ENCODE data around the gene GPRIN1. TPM values are rescaled to one million over a fixed set of nuclear protein-coding genes. Genes with fewer than 3 reads are reported as not detected.

GPRIN1 gene
- total RNA-seq, 1 experiment from 2014 or later = 8.5 TPM

DNA sequence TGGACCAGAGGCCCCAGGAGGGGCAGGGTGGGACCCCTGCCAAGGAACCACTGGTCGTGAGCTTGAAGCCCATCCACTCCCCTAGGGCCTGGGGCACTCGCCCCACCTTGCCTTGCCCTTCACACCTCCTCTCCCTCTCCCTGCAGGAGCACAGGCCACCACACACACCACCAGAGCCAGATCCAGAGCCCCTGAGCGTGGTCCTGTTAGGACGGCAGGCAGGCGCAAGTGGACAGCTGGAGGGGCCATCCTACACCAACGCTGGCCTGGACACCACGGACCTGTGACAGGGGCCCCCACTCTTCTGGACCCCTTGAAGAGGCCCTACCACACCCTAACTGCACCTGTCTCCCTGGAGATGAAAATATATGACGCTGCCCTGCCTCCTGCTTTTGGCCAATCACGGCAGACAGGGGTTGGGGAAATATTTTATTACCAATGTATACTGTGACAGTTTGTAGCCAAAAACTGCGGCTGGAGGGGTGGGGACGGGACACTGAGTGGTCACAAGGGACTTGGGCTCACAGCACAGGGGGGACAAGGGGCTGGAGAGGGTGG, 14.5 kb downstream of the GPRIN1 start:
- Mint-ChIP-seq H3K27me3 (ENCODE audit: low read depth) (peaks cover 36% of the 10 kb centered on the region), H3K9me3 (no peaks in the 10 kb centered on the region), H3K36me3 (peaks cover 6% of the 10 kb centered on the region), H3K27ac (no peak overlapping the region), H3K4me3 (no peak overlapping the region), H3K4me1 (0 out of 2 replicates have a peak, but pooled peaks cover 4% of the 10 kb centered on the region)
- TF ChIP-seq, protein P1, sequence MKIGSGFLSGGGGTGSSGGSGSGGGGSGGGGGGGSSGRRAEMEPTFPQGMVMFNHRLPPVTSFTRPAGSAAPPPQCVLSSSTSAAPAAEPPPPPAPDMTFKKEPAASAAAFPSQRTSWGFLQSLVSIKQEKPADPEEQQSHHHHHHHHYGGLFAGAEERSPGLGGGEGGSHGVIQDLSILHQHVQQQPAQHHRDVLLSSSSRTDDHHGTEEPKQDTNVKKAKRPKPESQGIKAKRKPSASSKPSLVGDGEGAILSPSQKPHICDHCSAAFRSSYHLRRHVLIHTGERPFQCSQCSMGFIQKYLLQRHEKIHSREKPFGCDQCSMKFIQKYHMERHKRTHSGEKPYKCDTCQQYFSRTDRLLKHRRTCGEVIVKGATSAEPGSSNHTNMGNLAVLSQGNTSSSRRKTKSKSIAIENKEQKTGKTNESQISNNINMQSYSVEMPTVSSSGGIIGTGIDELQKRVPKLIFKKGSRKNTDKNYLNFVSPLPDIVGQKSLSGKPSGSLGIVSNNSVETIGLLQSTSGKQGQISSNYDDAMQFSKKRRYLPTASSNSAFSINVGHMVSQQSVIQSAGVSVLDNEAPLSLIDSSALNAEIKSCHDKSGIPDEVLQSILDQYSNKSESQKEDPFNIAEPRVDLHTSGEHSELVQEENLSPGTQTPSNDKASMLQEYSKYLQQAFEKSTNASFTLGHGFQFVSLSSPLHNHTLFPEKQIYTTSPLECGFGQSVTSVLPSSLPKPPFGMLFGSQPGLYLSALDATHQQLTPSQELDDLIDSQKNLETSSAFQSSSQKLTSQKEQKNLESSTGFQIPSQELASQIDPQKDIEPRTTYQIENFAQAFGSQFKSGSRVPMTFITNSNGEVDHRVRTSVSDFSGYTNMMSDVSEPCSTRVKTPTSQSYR (CRISPR knock-in tag; IDR thresholded peaks at IDR 0.05) = no peak
- POLR2A ChIA-PET = no interaction called here
- ATAC-seq (no peak), DNase-seq (ENCODE audit: low spot score) (no peak)
- CTCF ChIA-PET = interaction anchor here (1.0 to 3.4 kb wide), 8 partner anchors 9 to 179 kb away, joined by 3 to 21 read pairs (median 6); partner anchors contain the start of gene CLTB

DNA sequence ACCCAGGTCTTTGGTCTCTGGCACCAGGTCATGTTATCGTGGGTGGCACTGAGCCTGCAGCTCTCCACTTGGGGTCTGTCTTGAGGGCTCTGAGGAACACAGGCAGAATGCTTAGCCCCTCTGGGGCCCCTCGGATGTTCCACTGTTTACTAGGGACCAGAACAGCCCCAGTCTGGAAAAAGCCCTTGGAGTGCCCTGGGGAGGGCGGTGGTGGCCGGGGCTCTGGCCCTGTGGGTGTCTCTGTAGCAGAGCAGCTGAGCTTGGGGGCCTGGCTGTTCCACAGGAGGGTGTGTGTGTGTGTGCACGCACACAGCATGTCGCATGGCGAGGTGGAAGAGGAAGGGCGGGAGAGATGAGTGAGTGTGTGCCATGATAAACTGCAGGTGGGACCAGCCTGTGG, 15.4 kb downstream of the GPRIN1 start:
- H3K36me3 Mint-ChIP-seq = peaks cover 6% of the 10 kb centered on the region
- ChIA-PET CTCF (interaction anchor here (1.5 kb wide), 1 partner anchor 64 kb away, joined by 3 read pairs; no protein-coding TSS in a partner anchor), POLR2A (no interaction called here)
- no peak overlapping the region for H3K27ac Mint-ChIP-seq
- peaks cover 44% of the 10 kb centered on the region for H3K27me3 Mint-ChIP-seq (ENCODE audit: low read depth)
- ATAC-seq (no peak), DNase-seq (ENCODE audit: low spot score) (no peak)
- H3K4me3 Mint-ChIP-seq = no peak overlapping the region
- H3K9me3 Mint-ChIP-seq = no peaks in the 10 kb centered on the region
- H3K4me1 Mint-ChIP-seq = 0 out of 2 replicates have a peak, but pooled peaks cover 4% of the 10 kb centered on the region
- TF ChIP-seq FOXJ3 (CRISPR knock-in tag; IDR thresholded peaks at IDR 0.05; ENCODE audit: borderline replicate concordance) (no peak), GABPB1 (CRISPR knock-in tag; IDR thresholded peaks at IDR 0.05) (no peak), SP1 (CRISPR knock-in tag; conservative IDR thresholded peaks at IDR 0.05) (no peak), ZNF219 (CRISPR knock-in tag; IDR thresholded peaks at IDR 0.05; ENCODE audit: borderline replicate concordance) (no peak), ESRRA (CRISPR knock-in tag; IDR thresholded peaks at IDR 0.05; ENCODE audit: borderline replicate concordance) (no peak), ETV6 (CRISPR knock-in tag; IDR thresholded peaks at IDR 0.05) (no peak), NR2C2 (CRISPR knock-in tag; IDR thresholded peaks at IDR 0.05) (no peak), CREB1 (CRISPR knock-in tag; IDR thresholded peaks at IDR 0.05) (no peak)
- TF ChIP-seq, protein P2, sequence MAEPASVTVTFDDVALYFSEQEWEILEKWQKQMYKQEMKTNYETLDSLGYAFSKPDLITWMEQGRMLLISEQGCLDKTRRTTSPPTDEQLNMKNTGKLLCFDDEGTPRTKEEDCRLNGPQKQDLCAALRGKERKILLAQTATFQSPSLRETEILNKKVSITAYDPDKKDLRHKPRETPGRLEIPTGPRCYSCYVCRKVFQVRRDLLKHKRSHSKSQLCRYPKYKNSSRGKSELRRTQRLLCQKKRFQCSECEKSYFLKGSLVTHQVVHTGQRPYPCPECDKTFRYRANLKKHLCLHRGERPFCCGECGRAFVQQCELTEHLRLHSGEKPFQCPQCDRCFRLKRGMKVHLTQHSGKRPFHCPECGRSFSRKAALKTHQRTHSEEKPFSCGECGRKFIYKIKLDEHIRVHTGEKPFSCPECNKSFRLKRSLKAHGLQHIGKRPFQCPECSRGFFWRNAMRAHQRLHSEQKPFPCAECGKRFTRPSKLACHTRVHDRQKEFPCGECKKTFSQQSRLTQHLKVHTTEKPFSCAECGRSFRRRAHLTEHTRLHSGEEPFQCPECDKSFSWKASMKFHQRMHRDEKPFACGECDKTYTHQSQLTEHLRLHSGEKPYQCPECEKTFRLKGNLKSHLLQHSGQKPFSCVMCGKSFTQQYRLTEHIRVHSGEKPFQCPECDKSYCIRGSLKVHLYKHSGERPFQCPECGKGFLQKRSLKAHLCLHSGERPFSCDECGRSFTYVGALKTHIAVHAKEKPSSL (CRISPR knock-in tag; conservative IDR thresholded peaks at IDR 0.05) = no peak
- TF ChIP-seq, protein P3, sequence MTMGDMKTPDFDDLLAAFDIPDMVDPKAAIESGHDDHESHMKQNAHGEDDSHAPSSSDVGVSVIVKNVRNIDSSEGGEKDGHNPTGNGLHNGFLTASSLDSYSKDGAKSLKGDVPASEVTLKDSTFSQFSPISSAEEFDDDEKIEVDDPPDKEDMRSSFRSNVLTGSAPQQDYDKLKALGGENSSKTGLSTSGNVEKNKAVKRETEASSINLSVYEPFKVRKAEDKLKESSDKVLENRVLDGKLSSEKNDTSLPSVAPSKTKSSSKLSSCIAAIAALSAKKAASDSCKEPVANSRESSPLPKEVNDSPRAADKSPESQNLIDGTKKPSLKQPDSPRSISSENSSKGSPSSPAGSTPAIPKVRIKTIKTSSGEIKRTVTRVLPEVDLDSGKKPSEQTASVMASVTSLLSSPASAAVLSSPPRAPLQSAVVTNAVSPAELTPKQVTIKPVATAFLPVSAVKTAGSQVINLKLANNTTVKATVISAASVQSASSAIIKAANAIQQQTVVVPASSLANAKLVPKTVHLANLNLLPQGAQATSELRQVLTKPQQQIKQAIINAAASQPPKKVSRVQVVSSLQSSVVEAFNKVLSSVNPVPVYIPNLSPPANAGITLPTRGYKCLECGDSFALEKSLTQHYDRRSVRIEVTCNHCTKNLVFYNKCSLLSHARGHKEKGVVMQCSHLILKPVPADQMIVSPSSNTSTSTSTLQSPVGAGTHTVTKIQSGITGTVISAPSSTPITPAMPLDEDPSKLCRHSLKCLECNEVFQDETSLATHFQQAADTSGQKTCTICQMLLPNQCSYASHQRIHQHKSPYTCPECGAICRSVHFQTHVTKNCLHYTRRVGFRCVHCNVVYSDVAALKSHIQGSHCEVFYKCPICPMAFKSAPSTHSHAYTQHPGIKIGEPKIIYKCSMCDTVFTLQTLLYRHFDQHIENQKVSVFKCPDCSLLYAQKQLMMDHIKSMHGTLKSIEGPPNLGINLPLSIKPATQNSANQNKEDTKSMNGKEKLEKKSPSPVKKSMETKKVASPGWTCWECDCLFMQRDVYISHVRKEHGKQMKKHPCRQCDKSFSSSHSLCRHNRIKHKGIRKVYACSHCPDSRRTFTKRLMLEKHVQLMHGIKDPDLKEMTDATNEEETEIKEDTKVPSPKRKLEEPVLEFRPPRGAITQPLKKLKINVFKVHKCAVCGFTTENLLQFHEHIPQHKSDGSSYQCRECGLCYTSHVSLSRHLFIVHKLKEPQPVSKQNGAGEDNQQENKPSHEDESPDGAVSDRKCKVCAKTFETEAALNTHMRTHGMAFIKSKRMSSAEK (CRISPR knock-in tag; IDR thresholded peaks at IDR 0.05; ENCODE audit: borderline replicate concordance) = no peak
- TF ChIP-seq, protein P4, sequence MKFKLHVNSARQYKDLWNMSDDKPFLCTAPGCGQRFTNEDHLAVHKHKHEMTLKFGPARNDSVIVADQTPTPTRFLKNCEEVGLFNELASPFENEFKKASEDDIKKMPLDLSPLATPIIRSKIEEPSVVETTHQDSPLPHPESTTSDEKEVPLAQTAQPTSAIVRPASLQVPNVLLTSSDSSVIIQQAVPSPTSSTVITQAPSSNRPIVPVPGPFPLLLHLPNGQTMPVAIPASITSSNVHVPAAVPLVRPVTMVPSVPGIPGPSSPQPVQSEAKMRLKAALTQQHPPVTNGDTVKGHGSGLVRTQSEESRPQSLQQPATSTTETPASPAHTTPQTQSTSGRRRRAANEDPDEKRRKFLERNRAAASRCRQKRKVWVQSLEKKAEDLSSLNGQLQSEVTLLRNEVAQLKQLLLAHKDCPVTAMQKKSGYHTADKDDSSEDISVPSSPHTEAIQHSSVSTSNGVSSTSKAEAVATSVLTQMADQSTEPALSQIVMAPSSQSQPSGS (CRISPR knock-in tag; IDR thresholded peaks at IDR 0.05; ENCODE audit: borderline replicate concordance, low read depth) = no peak
- TF ChIP-seq, protein P5, sequence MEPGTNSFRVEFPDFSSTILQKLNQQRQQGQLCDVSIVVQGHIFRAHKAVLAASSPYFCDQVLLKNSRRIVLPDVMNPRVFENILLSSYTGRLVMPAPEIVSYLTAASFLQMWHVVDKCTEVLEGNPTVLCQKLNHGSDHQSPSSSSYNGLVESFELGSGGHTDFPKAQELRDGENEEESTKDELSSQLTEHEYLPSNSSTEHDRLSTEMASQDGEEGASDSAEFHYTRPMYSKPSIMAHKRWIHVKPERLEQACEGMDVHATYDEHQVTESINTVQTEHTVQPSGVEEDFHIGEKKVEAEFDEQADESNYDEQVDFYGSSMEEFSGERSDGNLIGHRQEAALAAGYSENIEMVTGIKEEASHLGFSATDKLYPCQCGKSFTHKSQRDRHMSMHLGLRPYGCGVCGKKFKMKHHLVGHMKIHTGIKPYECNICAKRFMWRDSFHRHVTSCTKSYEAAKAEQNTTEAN (CRISPR knock-in tag; IDR thresholded peaks at IDR 0.05) = no peak
- TF ChIP-seq, protein P6, sequence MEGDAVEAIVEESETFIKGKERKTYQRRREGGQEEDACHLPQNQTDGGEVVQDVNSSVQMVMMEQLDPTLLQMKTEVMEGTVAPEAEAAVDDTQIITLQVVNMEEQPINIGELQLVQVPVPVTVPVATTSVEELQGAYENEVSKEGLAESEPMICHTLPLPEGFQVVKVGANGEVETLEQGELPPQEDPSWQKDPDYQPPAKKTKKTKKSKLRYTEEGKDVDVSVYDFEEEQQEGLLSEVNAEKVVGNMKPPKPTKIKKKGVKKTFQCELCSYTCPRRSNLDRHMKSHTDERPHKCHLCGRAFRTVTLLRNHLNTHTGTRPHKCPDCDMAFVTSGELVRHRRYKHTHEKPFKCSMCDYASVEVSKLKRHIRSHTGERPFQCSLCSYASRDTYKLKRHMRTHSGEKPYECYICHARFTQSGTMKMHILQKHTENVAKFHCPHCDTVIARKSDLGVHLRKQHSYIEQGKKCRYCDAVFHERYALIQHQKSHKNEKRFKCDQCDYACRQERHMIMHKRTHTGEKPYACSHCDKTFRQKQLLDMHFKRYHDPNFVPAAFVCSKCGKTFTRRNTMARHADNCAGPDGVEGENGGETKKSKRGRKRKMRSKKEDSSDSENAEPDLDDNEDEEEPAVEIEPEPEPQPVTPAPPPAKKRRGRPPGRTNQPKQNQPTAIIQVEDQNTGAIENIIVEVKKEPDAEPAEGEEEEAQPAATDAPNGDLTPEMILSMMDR (IDR thresholded peaks at IDR 0.05) = no peak
- TF ChIP-seq, protein P7, sequence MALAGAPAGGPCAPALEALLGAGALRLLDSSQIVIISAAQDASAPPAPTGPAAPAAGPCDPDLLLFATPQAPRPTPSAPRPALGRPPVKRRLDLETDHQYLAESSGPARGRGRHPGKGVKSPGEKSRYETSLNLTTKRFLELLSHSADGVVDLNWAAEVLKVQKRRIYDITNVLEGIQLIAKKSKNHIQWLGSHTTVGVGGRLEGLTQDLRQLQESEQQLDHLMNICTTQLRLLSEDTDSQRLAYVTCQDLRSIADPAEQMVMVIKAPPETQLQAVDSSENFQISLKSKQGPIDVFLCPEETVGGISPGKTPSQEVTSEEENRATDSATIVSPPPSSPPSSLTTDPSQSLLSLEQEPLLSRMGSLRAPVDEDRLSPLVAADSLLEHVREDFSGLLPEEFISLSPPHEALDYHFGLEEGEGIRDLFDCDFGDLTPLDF (CRISPR knock-in tag; IDR thresholded peaks at IDR 0.05) = no peak

Data from WTC11 (cell line).